RPMI7951 (cell line): ENCODE results near the gene LYZL2. TPM values are rescaled to one million over a fixed set of nuclear protein-coding genes. Genes with fewer than 3 reads are reported as not detected.
"Not testable (repeated sequence)": the region's sequence is repeated elsewhere in the genome, so short reads cannot be mapped to it uniquely, and the experiment has no call there.

Experiments used
- DNase-seq: peaks from one replicate; pipeline ENCODE4 v3.0.0-alpha.2; 2012; ENCODE audit warnings: low read depth
- total RNA-seq: library from RNA; depleted of rRNA; stranded (reverse); fragments of >200 nt; shearing (Covaris generic); gene quantifications from 2 replicates; pipeline ENCODE4 v1.2.3, GENCODE V29; 2014; rRNA removed

The LYZL2 gene
- total RNA-seq, result not detected in 2 replicates

DNA sequence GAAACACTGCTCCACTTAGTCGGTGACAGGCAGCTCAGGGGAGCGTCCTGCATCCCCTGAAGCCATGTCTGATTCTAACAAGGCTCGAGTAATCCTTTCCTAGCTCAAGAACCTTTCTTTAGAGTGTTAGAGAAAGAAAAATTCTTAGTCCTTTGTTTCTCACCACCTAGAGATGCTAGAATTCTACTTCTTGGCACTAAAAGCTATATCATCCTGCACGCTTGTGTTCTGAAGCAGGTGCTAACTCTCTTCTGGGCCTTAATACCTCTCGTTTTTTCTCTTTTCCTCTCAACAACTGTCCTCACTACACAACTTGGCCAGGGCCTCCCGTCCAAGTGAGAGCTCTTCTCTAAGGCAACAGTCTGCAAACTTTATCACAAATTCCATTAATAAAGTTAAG is at the start of gene LYZL2:
Gene LYZL2 (minus strand): TSS at position 101 of the 400 bp plus-strand sequence. CDS start 2,838 bp downstream, outside the sequence.
- DNase-seq, result no peak

DNA sequence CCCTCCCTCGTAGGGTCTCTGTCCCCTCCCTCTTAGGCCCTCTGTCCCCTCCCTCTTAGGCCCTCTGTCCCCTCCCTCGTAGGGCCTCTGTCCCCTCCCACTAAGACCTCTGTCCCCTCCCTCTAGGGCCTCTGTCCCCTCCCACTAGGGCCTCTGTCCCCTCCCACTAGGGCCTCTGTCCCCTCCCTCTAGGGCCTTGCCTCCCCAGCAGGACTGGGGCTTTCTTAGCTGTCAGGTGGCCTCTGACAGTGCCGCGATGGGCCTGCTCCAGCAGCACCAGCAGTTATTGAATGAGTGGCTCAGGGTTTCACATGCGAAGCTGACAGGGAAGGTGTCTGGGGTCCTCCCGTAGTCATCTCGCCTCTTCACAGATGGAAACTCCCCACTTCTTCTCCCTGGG is 48.1 kb upstream of the LYZL2 start:
- DNase-seq, result not testable (repeated sequence)

DNA sequence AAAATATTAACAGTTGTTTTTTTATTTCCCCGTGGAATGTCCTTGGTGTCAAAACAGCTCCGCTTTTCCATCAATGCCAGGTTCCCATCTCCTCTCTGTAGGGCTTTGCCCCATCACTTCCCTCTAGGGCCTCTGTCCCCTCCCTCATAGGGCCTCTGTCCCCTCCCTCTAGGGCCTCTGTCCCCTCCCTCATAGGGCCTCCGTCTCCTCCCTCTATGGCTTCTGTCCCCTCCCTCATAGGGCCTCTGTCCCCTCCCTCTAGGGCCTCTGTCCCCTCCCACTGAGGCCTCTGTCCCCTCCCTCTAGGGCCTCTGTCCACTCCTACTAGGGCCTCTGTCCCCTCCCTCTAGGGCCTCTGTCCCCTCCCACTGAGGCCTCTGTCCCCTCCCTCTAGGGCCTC is 47.6 kb upstream of the LYZL2 start:
- DNase-seq, result not testable (repeated sequence)

DNA sequence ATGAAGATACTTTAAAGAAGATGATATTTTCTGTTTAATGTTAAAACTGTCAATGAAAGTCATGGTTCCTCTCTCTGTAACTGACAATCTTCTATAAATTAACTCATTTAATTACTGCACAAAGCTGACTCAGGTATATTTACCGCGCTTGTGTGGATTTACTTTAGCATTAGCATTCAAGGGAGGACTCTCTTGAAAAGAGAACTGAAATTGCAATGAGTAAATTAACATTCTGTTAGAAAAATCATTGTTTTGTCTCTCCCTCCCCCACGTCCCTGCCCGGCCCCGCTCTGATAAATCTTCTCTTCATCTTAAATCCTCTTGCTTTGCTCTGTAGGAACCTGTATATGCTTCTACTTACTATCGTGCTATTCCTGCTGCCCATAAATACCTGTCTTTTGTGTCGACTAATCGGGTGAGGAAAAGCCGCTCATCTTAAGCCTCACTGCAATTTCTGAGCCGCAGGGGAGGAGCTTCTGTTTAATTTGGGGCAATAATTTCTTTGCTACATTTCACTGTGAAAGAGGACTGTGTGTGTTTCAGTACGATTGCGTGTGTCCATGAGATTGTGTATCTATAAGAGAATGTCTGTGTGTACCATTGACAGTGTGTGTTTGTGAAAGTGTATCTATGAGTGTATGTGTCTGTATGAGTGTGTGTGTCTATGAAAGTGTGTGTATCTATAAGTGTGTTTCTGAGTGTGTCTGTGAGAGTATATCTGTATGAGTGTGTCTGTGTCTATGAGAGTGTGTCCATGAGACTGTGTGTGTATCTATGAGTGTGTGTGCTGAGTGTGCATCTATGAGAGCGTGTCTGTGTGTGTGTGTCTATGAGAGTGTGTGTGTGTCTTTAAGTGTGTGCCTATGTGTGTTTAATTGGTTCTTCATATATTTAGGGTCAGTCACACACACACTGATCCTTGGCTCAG is 46.5 kb upstream of the LYZL2 start:
- no peak for DNase-seq

DNA sequence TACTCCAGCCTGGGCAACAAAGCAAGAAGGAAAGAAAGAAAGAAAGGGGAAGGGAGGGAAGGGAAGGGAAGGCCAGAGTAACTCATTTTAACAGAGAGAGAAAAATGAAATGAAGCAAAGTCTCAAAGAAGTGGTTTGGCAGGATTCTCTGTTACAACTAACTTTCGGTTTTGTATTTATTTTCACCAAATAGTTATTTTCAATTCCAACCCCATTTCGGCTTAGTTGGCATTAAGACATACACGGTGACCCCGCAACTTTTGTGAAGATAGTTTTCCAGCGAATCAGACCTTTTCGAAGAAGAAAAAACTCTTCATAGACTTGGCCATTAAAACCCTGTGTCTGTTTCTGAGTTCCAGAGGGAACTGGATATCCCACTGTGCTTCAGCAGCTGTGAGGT is 45.2 kb upstream of the LYZL2 start:
- no peak for DNase-seq

DNA sequence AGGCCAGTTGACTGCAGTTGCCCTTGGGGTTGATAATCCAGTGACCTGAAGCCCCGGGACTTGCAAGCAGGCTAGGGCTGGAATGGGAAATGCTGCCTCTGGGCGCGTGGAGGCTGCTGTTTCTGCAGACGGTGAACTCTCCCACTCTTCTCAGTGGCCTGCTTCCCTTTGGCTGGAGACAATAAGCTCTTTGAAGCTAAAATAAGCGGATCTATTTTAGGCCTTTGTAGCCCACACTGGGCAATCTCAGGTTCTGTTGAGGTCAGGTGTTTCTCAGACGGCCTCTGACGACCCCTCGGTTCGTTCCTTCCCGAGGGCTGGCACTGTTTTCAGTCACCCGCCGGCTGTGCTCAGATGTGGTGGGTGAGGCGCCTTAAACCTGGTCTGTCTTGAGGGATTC is 43.7 kb upstream of the LYZL2 start:
- not testable (repeated sequence) for DNase-seq

DNA sequence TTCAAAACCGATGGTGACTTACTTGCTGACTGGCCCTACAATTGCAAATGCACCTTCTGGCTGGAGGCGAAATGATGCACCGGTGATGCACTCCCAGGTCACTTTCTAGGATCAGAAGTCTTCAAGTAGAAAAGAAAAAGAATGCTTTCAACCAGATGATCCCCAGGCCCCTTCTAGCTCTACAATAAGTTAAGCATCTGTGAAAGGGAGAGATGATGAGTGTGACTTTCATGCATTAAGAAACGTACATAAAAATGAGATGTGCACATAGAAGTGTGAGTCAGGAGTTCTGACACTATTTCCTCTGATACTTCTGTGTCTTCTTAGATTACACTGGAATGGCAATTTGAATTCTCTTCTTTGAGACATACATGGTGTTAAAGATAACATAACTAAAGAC is 42.8 kb upstream of the LYZL2 start:
- peak; percentile 40 for DNase-seq

DNA sequence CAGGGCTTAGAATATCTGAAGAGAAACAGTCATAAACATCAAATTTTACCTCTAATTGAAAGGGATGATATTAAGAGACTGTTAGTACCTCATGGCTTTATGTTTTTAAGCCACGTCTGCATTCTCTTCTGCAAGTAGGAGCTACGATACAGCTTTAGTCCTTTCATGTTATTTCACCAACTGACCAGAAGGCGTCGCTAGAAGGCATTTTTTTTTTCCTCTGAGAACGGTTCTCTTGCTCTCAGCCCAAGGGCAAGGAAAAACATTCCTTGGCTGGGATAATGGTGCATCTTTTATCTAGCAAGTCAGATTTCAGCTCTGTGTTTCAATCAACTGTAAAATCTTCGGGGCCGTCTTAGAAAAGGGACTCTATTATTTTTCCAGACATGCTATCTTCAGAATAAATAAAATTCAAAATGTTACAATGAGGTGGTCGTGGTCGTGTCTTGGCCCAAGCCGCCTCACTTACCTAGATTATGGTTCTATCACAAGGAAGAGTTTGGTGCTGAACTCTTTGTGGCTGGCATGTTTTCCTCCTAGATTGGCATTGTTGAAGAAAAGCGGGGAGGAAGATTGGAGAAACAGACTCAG is 41.6 kb upstream of the LYZL2 start:
- DNase-seq, result peak; percentile 80

DNA sequence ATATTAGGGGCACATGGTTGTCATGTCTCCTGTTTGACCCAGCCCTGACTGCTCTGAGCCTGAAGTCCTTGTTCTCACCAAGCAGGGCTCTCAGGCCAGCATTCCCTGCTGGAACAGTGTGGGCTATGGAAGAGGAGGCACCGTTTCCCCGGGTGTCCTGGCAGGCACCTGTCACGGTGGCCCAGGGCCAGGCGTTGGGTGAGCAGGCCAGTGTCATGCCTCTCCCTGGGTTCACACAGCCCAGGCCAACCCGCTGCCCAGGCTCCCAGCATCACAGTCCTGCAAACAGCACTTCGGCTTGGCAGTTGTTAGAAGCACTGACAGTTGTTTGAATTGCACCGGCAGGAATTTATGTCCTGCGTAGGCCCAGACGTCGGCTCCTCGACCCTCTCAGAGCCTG is 38.4 kb upstream of the LYZL2 start:
- not testable (repeated sequence) for DNase-seq

DNA sequence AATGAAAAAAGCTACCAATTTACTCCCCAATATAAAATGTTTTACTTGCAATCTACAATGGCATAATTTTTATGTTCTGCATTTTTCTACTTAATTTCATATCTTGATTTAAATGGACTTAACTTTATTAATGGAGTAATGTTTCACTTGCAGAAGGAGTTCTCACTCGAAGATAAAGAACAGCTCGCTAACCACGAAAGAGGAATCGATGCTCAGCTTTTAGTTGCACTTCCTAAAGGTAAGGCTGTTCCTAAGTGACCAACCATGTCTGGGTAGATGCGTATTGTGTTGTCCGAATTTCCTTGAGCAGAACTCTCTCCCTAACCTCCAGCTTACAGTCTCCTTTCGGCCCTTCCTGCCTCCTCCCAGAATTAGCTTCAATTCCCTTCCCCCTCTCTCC is 33.9 kb upstream of the LYZL2 start:
- not testable (repeated sequence) for DNase-seq

DNA sequence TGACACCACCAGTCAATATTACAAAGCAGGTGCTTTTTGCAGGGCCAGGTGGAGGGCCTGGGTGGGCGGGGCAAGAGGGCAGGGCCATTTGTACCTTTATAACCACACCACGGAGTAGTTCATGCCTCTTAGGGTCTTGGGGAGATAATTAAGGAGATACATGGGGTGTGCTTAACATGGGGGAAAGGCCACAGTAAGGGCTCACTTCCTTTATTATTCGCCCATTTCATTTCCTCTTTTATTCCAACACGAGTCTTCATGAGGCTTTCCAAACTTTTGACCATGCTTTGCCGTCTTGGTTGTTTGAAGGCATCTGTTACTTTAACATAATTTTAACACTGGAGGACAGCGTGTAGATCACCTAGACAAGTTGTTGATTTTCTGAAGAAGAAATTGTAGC is 33.3 kb upstream of the LYZL2 start:
- DNase-seq, result no peak

DNA sequence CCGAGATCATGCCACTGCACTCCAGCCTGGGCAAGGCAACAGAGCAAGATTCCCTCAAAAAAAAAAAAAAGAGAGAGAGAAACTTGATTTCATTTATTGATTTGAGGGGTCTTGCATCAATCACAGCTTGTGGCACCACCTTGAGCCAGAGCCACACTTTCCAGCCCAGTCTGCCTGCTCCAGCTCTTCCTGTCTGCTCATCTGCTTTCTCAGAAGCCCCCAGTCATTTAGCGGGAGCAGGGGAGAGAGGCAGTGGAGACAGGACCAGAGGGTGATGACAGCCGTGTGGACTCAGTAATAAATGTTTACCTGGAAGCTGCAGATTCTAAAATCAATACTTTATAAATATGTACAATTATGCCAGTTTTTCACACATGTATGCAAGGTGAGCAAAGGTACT is 30.8 kb upstream of the LYZL2 start:
- DNase-seq, result not testable (repeated sequence)

DNA sequence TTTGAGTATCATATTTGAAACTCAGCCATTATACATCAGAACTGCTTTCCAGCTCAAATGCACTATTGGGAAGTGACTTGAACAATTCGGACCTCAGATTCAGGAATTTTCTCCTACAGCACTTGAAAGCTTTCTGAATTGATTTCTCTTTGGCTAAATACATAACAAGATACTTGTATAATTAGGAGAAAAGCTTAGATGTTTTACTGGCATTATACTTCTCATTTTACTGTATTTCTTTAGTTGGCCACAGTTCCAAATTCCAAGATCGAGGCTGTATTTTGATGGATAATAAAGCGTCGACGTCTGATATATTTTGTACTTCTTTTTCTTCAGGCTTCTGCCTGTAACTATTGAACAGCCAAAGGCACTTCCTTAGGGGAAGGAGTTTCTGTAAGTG is 26.7 kb upstream of the LYZL2 start:
- DNase-seq, result no peak

DNA sequence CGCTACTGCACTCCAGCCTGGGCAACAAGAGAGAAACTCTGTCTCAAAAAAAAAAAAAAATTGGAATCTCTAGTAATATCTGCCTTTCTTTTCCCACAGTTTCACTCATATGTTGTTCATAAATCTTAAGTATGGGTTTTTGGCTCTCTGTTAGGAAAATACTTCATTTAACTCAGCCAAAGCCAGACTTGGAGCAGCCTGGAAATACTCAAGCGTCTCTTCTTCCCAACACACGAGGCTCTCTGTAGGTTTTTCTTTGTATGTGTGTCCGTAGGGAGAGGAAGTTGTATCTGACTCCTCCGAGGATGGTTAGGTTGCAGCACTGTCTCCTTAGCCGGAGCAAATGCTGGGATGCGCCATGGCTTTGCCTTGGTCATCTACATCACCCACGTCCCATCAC is 25.4 kb upstream of the LYZL2 start:
- not testable (repeated sequence) for DNase-seq

DNA sequence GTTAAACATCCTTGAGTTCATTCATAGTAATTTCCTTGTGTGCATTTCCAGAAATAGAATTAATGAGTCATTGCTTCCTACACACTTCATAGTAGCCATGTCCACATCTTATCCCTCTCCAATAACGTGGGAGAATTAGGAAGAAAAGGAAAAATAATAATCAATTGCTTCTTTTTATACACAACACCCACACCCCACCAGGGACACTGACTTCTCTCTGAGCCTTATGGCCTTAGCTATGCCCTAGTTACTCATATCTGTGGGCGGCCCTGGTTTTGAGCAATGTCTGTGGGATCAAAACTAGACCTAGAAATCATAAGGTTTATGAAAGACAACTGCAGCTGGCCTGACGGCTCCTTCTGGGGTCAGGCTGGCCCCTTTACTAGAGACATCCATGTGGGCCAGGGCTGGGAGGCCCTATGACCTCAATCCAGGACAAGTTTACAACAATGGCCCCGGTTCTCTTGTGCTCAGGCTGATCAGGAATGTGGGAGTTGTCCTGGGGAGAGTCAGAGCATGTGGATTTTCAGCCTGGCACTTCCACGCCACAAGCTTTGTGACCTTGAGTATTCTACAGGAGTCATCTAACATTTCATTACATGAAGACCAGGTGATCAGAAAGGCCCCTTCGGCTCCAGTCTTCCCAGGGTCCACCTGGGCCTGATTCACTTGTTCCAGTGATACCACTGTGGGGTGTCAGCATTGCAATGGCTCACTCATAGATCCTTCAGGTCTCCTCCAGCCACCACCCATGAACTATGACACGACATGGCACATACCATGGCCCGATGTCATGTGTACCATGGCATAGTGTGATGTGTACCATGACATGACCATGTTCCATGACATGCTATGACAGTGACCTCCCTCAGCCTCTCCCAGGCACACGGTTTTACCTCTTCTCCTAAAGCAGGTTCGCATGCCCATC is 22.2 kb upstream of the LYZL2 start:
- DNase-seq, result peak; percentile 35

DNA sequence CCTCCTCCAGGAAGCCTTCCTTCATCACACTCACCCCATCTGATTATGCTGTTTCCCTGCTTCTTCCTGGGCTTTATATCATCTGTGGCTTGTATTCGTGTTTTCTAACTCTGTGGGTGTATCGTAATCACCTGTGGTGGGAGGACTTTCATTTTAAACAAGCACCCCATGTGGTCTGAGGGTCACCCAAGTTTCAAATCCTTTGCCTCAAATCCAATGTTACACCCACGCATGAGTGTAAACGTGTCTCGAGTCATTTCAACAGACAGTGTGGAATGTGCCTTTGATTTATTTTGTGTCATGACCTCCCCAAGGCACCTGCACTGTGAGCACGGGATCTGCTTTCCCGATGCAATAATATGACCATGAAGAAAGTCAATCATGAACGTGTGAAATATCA is 17.5 kb upstream of the LYZL2 start:
- no peak for DNase-seq

DNA sequence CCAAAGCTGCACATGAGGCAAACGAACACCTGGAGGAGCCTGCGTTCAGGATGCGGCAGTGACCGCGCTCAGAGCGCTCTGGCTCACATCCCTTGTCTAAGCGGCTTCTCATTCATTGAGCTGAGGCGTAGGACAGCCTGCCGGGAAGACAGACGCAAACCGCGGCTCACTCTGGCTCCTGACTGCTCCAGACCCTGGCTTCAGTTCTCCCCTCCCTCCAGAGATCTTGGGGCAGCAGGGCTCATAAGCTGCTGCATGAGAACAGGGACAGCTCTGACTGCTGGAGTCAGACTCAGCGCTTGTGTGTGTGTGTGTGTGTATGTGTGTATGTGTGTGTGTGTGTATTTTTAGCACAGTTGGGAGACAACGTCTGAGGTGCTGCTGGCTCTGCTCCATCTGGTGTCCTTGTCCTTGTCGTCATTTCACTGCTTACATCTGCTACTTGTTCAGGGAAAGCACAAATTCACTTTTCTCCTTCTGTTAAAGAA is 15.8 kb upstream of the LYZL2 start:
- DNase-seq, result peak; percentile 44

DNA sequence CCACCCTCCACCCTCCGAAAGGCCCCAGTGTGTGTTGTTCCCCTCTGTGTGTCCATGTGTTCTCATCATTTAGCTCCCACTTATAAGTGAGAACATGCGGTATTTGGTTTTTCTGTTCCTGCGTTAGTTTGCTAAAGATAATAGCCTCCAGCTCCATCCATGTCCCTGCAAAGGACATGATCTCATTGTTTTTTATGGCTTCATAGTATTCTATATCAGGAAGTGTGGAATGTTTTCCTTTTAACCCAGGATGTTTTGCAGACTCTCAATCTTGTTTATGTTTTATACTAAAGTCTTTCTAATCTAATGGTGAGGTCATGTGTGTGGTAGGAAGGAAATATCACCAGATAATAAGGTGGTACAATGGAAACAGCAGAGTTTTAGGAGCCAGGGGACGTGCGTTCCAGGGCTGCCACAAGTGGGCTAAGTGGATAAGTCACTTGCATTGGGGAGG is 14.9 kb upstream of the LYZL2 start:
- not testable (repeated sequence) for DNase-seq

DNA sequence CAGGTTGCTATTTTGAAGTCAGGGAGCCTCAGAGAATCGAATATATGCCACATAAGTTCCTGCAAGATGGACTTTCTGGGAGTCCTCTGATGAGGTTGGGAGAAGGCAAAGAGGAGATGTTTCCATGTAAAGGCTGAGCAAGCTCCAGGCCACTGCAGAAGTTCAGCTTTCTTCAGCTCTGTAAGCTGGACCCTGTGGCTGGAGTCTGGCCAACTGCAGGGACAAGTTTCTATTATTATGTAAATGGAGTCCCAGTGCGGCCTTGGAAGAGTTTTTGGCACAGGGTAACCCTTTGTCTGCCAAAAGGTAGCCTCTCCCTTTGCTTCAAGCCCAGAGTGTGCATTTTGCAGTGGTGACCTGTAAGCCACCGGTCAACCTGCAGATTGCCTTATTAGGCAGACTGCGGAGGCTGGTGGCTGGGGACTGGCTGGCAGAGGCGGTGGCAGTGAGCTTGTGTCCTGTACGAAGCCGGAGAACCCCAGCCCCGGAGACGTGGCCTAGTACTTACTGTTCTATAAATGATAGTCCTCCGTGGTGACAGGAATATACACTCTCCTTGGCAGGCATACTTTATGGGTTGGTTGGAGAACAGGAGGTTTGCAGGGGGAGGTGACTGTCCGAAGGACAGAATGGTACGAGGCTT is 14.1 kb upstream of the LYZL2 start:
- not testable (repeated sequence) for DNase-seq

DNA sequence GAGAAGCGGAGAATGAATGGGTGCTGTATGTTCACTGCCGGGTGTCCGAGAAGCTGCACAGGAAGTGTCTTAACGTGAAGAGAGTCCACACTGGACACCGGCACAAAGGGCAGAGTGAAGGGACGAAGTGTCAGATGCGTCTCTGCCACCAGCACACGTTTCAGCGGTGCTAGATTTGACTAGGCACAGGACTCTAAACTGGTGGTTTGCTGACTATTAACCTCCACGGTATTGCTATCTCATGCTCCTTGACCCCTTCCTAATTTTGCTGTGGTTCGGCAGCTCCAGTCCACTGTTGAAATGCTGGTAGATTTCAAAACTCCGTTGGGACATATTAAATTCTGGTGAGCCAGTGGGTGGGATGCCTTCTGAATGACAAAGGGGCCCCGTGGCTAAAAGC is 13.3 kb upstream of the LYZL2 start:
- DNase-seq, result not testable (repeated sequence)
